Measurements from ENCODE around the gene BUB1.

BUB1 gene

DNA sequence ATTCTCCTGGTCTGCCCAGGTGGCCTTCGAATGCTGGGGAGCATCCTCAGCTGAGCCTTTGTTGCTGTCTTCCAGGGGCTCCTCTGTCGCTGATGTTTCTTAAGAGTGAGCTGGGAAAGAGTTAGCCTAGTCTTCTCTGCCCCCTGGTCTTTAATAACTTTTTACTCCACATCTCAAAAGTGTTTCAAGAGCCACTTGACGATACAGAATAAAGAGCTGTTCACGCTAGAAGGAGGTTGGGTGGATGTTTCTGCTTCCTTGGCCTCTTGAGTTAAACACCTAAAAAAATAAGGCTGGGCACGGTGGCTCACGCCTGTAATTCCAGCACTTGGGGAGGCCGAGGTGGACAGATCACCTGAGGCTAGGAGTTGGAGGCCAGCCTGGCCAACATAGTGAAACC, 2.8 kb upstream of the BUB1 start:
- WGBS = 94% methylated on average over 6 of the region's 7 CpGs
- H3K27ac ChIP-seq (ENCODE audit: low read length, poor library complexity, severe bottlenecking) = no peak overlapping the region
- DNase-seq = no peak
- H3K9me3 ChIP-seq (ENCODE audit: control insufficient read depth, low read length) = no peaks in the 10 kb centered on the region
- H3K4ac ChIP-seq (ENCODE audit: low read depth in 1 of 2, low read length in 2 of 2) = no peak overlapping the region
- H3K4me2 ChIP-seq (ENCODE audit: low read length, poor library complexity, severe bottlenecking) = no peak overlapping the region
- peaks cover 2% of the 10 kb centered on the region for H3K79me1 ChIP-seq (replicated peaks; ENCODE audit: low read length, poor library complexity, severe bottlenecking)
- no peak overlapping the region for H2BK120ac ChIP-seq (ENCODE audit: low read depth, low read length)
- H3K18ac ChIP-seq (ENCODE audit: low read depth in 1 of 2, low read length in 2 of 2) = no peak overlapping the region
- peaks cover 13 to 15% of the 10 kb centered on the region in 2 experiments for H3K27me3 ChIP-seq (ENCODE audit: control insufficient read depth in 1 of 2, insufficient read depth in 1 of 2, low read length in 2 of 2)
- no peak overlapping the region for H4K8ac ChIP-seq (ENCODE audit: low read length)
- no peak overlapping the region for H3K23ac ChIP-seq (ENCODE audit: low read length in 2 of 2)
- no peak overlapping the region for H2AFZ ChIP-seq (ENCODE audit: low read depth, low read length)
- no peak overlapping the region for H3K14ac ChIP-seq (ENCODE audit: low read length in 2 of 2)
- H3K4me3 ChIP-seq (ENCODE audit: insufficient read depth in 1 of 2, low read depth in 1 of 2, low read length in 2 of 2) = no peak overlapping the region
- H3K9ac ChIP-seq (ENCODE audit: low read length) = no peak overlapping the region
- no peak overlapping the region for H2BK12ac ChIP-seq (ENCODE audit: low read length in 2 of 2)
- no peak overlapping the region for H2BK15ac ChIP-seq (ENCODE audit: low read depth, poor library complexity, severe bottlenecking)
- no peak overlapping the region for H2AK5ac ChIP-seq (ENCODE audit: low read length, severe bottlenecking)
- H2BK5ac ChIP-seq (ENCODE audit: low read depth, low read length, poor library complexity, severe bottlenecking) = no peak overlapping the region
- no peak overlapping the region for H4K91ac ChIP-seq (ENCODE audit: low read length)
- H3K36me3 ChIP-seq (ENCODE audit: control insufficient read depth in 1 of 2, insufficient read depth in 2 of 2, low read depth in 1 of 2, low read length in 2 of 2) = no peaks in the 10 kb centered on the region
- H3K4me1 ChIP-seq (ENCODE audit: control insufficient read depth, insufficient read depth, low read depth, low read length) = peaks cover 2% of the 10 kb centered on the region

DNA sequence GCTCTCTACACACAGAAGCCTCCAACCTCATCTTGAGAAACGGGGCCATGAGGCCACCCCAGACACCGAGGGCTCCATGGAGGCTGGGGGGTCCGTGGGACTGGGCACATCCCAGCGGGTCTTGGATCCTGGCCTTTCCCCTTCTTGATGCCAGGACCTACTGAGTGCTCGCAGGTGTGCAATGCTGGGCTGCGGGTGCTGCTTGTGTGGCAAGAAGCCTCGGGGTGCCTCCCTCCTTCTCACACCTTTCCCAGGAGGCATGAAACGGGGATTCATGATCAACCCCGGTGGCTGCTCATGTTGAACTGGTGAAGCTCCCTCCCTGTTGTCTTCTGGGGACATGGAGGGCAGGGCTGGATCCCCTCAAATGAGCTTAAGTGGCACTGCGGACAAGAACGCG, 2.0 kb upstream of the BUB1 start:
- Histone ChIP-seq H3K4me2 (ENCODE audit: low read length, poor library complexity, severe bottlenecking) (no peak overlapping the region), H3K4ac (ENCODE audit: low read depth in 1 of 2, low read length in 2 of 2) (no peak overlapping the region), H3K14ac (ENCODE audit: low read length in 2 of 2) (no peak overlapping the region), H2AK5ac (ENCODE audit: low read length, severe bottlenecking) (no peak overlapping the region), H4K8ac (ENCODE audit: low read length) (no peak overlapping the region), H3K9ac (ENCODE audit: low read length) (peak overlapping the region; percentile 96), H2AFZ (ENCODE audit: low read depth, low read length) (no peak overlapping the region), H3K18ac (ENCODE audit: low read depth in 1 of 2, low read length in 2 of 2) (no peak overlapping the region), H3K9me3 (ENCODE audit: control insufficient read depth, low read length) (no peaks in the 10 kb centered on the region), H3K4me3 (ENCODE audit: insufficient read depth in 1 of 2, low read depth in 1 of 2, low read length in 2 of 2) (no peak overlapping the region), H2BK120ac (ENCODE audit: low read depth, low read length) (no peak overlapping the region), H4K91ac (ENCODE audit: low read length) (no peak overlapping the region), H3K79me1 (replicated peaks; ENCODE audit: low read length, poor library complexity, severe bottlenecking) (peaks cover 2% of the 10 kb centered on the region), H3K36me3 (ENCODE audit: control insufficient read depth in 1 of 2, insufficient read depth in 2 of 2, low read depth in 1 of 2, low read length in 2 of 2) (no peaks in the 10 kb centered on the region), H3K23ac (ENCODE audit: low read length in 2 of 2) (no peak overlapping the region), H2BK15ac (ENCODE audit: low read depth, poor library complexity, severe bottlenecking) (no peak overlapping the region), H3K27me3 (ENCODE audit: control insufficient read depth in 1 of 2, insufficient read depth in 1 of 2, low read length in 2 of 2) (peaks cover 6 to 11% of the 10 kb centered on the region in 2 experiments), H2BK12ac (ENCODE audit: low read length in 2 of 2) (no peak overlapping the region), H2BK5ac (ENCODE audit: low read depth, low read length, poor library complexity, severe bottlenecking) (no peak overlapping the region), H3K27ac (ENCODE audit: low read length, poor library complexity, severe bottlenecking) (no peak overlapping the region), H3K4me1 (ENCODE audit: control insufficient read depth, insufficient read depth, low read depth, low read length) (peaks cover 2% of the 10 kb centered on the region)
- 93% methylated on average over 12 of the region's 12 CpGs for WGBS
- DNase-seq = no peak

DNA sequence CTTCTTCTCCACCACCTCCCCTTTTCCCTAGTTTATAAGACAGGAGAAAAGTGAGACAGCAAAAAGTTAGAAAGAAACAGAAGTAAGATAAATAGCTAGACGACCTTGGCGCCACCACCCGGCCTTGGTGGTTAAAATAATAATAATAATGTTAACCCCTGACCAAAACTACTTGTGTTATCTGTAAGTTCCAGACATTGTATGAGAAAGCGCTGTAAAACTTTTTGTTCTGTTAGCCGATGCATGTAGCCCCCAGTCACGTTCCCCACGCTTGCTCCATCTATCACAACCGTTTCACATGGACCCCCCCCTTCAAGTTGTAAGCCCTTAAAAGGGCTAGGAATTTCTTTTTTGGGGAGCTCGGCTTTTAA, 1.5 kb upstream of the BUB1 start:
- Histone ChIP-seq H2AK5ac (ENCODE audit: low read length, severe bottlenecking) (no peak overlapping the region), H3K14ac (ENCODE audit: low read length in 2 of 2) (no peak overlapping the region), H3K27ac (ENCODE audit: low read length, poor library complexity, severe bottlenecking) (no peak overlapping the region), H4K8ac (ENCODE audit: low read length) (no peak overlapping the region), H2BK5ac (ENCODE audit: low read depth, low read length, poor library complexity, severe bottlenecking) (no peak overlapping the region), H3K36me3 (ENCODE audit: control insufficient read depth in 1 of 2, insufficient read depth in 2 of 2, low read depth in 1 of 2, low read length in 2 of 2) (no peaks in the 10 kb centered on the region), H4K91ac (ENCODE audit: low read length) (no peak overlapping the region), H2BK12ac (ENCODE audit: low read length in 2 of 2) (no peak overlapping the region), H2AFZ (ENCODE audit: low read depth, low read length) (no peak overlapping the region), H2BK15ac (ENCODE audit: low read depth, poor library complexity, severe bottlenecking) (no peak overlapping the region), H3K4me2 (ENCODE audit: low read length, poor library complexity, severe bottlenecking) (no peak overlapping the region), H3K23ac (ENCODE audit: low read length in 2 of 2) (no peak overlapping the region), H3K4ac (ENCODE audit: low read depth in 1 of 2, low read length in 2 of 2) (no peak overlapping the region), H3K79me1 (replicated peaks; ENCODE audit: low read length, poor library complexity, severe bottlenecking) (peaks cover 3% of the 10 kb centered on the region), H3K9me3 (ENCODE audit: control insufficient read depth, low read length) (no peaks in the 10 kb centered on the region), H2BK120ac (ENCODE audit: low read depth, low read length) (no peak overlapping the region), H3K9ac (ENCODE audit: low read length) (peak overlapping the region; percentile 96), H3K4me1 (ENCODE audit: control insufficient read depth, insufficient read depth, low read depth, low read length) (peaks cover 6% of the 10 kb centered on the region), H3K18ac (ENCODE audit: low read depth in 1 of 2, low read length in 2 of 2) (no peak overlapping the region), H3K27me3 (ENCODE audit: control insufficient read depth in 1 of 2, insufficient read depth in 1 of 2, low read length in 2 of 2) (peaks cover 4 to 9% of the 10 kb centered on the region in 2 experiments), H3K4me3 (ENCODE audit: insufficient read depth in 1 of 2, low read depth in 1 of 2, low read length in 2 of 2) (peak overlapping the region in 1 of 2 experiments; percentile 96)
- peak; percentile 25 for DNase-seq
- 57% methylated on average over 6 of the region's 9 CpGs for WGBS

DNA sequence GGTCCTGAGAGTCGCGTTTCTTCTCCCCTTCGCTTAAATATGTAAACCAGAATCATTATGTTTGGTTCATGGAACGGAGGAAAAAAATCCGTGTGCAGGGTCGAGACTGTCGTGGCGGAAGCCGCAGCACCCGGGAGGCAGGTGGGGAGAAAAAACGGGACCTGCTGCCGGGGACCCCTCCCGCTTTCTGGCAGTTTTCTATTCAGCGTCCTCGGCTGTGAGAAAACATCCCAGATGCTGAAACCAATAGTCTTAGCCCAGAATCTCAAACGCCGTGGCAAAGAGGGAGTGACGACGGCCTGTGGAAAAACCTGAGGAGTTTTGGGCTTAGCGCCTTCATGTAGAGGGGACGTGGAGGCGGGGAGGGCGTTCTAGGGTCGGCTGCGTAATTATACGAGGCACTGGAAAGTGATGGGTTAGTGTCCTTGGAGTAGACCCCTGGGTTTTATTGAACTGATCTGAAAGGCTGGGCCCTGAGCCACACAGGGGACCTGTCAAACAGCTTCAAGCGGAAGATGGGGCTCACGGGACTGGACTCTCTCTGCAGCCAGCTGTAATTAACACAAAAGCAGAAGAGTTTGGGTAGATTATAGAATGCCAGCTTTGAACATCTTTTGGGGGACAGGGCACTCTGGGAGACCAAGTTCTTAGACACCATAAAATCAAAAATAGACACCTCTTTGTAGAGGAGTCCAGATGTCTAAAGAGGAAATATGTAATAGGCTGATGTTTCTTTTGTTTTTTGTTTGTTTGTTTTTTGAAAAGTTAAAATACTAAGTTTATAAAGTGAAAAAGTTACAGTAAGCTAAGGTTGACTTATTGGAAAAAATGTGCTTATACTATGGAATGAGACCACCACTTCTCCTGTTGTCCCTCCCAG, 834 bp upstream of the BUB1 start:
- H3K18ac ChIP-seq (ENCODE audit: low read depth in 1 of 2, low read length in 2 of 2) = peak overlapping the region; percentile 53 to 68
- H3K9ac ChIP-seq (ENCODE audit: low read length) = peak overlapping the region; percentile 96
- H3K36me3 ChIP-seq (ENCODE audit: control insufficient read depth in 1 of 2, insufficient read depth in 2 of 2, low read depth in 1 of 2, low read length in 2 of 2) = no peaks in the 10 kb centered on the region
- no peak overlapping the region for H3K14ac ChIP-seq (ENCODE audit: low read length in 2 of 2)
- peak overlapping the region; percentile 46 for H2AFZ ChIP-seq (ENCODE audit: low read depth, low read length)
- peak overlapping the region; percentile 93 for H3K4me2 ChIP-seq (ENCODE audit: low read length, poor library complexity, severe bottlenecking)
- peak overlapping the region; percentile 45 for H4K8ac ChIP-seq (ENCODE audit: low read length)
- DNase-seq = peak; percentile 62
- peaks cover 3% of the 10 kb centered on the region for H3K79me1 ChIP-seq (replicated peaks; ENCODE audit: low read length, poor library complexity, severe bottlenecking)
- WGBS = 2% methylated on average over 25 of the region's 28 CpGs
- no peak overlapping the region for H2AK5ac ChIP-seq (ENCODE audit: low read length, severe bottlenecking)
- H3K4me3 ChIP-seq (ENCODE audit: insufficient read depth in 1 of 2, low read depth in 1 of 2, low read length in 2 of 2) = peak overlapping the region; percentile 63 to 96
- H3K4me1 ChIP-seq (ENCODE audit: control insufficient read depth, insufficient read depth, low read depth, low read length) = peaks cover 6% of the 10 kb centered on the region
- H3K27ac ChIP-seq (ENCODE audit: low read length, poor library complexity, severe bottlenecking) = peak overlapping the region; percentile 86
- no peak overlapping the region for H2BK5ac ChIP-seq (ENCODE audit: low read depth, low read length, poor library complexity, severe bottlenecking)
- H3K27me3 ChIP-seq (ENCODE audit: control insufficient read depth in 1 of 2, insufficient read depth in 1 of 2, low read length in 2 of 2) = peaks cover 1 to 9% of the 10 kb centered on the region in 2 experiments
- H3K23ac ChIP-seq (ENCODE audit: low read length in 2 of 2) = no peak overlapping the region
- no peak overlapping the region for H3K4ac ChIP-seq (ENCODE audit: low read depth in 1 of 2, low read length in 2 of 2)
- no peak overlapping the region for H2BK120ac ChIP-seq (ENCODE audit: low read depth, low read length)
- H2BK12ac ChIP-seq (ENCODE audit: low read length in 2 of 2) = peak overlapping the region in 1 of 2 experiments; percentile 47
- H2BK15ac ChIP-seq (ENCODE audit: low read depth, poor library complexity, severe bottlenecking) = no peak overlapping the region
- H3K9me3 ChIP-seq (ENCODE audit: control insufficient read depth, low read length) = no peaks in the 10 kb centered on the region
- H4K91ac ChIP-seq (ENCODE audit: low read length) = no peak overlapping the region

All from mesenchymal stem cell (in vitro differentiated cells and primary cell).